Activated T-cell treated with anti-CD3 and anti-CD28 coated beads, Interleukin-2, amount 50 U/mL, for 48 hours (primary cell): ENCODE data around the gene TEX11.

ENCODE experiments used
- DNase-seq, 2 experiments: peaks; one replicate each; pipeline ENCODE4 v3.0.0-alpha.2; 2020

Gene TEX11

DNA sequence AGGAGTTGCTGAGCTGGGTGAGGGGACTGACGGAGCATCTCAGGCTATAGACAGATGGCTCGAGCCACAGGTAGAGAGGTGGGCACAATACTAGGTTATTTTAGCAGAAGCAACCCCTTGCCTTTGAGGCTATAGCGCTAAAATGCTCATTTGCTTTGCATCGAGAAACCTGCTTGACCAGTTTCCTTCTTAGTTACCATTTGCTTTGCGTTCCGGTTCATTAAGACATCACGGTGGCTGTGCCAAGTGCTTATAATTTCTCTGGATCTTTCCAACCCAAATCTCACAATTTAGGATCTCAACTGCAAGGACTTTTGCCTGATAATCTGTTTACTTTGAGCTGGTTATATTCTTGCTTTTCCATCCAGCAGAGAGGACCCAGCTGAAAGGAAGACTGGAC is 423.0 kb downstream of the TEX11 start:
- DNase-seq, result no peak

DNA sequence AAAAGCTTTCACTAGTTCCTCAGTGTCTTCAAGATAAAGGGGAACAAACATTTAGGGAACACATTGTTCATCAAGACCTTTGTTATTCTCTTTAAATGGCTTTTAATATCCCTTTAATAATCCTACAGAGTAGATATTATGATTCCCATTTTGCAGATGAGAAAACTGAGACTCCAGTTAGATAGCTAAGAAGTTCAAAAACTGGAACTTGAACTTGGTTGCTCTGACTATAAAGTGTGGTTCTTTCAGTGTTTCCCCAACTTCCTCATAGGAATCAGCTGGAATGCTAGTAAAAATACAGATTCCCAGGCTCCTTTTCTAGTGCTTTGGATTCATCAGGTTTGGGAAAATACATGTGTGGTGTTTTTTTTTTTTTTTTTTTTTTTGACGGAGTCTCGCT is 426.2 kb downstream of the TEX11 start:
- DNase-seq, result no peak

DNA sequence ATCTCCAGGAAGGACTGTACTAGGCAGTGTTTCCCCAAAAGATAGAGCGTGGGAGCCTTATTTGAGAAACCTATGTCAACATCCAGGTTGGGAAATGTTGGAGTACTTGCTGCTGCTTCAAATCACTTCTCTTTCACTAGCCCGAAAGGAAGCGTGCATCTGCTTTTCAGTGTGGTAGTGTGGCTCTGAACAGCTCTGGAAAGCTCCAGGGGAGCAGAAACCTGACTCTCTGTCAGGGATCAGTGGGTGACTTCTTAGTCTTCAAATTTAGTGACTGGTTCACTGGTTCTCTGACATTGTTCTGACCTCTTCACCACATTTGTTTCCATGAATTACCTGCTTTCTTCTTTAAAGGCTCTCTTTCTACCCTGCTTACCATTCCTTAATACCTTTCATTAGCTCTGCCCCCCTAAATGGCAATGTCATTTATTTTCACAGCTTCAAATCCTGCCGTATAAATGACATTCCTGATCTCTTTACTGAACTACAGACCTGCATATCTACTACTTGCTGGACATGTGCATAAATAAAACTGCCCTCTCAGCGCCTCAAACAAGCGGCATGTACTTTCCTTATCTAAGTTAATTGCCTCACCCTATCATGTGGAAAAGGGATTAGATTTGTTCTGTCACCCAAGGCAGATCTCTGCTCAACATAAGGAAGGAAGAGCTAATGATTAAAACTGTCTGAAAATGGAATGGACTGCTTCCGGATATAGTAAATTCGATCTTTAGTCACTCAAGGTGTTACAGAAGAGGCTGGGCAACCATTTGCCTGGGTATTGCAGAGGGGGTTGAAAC is 426.8 kb downstream of the TEX11 start:
- no peak for DNase-seq

DNA sequence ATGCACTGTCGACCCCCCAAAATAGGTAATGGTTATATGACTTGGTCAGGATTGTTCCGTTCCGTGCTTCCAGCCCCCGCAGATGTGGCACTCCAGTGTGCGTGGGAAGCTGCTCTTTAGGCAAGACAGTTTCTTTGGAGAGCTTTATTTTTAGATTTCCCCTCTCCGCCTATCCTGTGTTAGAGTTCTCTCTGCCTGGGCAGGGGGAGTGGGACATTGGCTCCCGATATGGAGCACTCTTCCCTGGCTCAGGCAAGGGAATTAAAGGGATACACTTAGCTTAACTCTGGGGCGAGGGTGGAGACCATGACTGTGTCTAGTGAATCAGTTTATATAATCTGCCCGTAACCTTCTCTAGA is 427.9 kb downstream of the TEX11 start:
- no peak for DNase-seq

DNA sequence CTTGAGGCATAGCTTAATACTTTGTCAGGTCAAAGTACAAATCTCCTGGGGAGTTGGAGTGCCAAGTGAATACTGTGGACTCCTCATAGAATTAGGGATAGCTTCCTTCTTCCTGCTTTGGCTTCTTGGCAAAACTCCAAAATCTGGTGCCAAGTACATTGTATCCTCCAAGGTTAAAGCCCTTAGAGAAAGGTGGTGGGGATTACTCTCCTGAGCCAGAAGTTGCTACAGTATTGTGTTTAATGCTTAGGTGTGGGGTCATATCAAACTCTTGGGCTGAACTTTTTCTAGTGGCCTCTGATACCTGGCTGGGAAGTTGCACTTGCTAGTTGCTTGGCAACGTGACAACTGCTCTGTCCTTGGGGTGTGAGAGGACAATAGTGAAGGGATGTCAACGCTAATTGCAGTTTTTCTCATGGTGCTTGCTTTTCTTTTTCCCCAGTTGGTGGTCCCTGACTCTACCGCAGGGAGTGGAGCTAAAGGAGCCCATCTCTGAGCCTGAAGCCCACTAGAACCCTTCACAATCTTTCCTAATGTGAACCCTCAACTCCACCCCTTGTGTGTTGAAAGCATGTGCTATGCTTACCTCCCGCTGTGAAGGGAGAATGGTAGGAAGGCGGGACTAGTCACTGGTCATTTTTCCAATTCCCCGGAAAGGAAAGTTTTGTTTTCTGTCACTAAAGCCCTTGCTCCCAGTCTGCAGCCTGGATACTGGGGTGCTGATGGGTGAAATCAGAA is 428.4 kb downstream of the TEX11 start:
- no peak for DNase-seq

DNA sequence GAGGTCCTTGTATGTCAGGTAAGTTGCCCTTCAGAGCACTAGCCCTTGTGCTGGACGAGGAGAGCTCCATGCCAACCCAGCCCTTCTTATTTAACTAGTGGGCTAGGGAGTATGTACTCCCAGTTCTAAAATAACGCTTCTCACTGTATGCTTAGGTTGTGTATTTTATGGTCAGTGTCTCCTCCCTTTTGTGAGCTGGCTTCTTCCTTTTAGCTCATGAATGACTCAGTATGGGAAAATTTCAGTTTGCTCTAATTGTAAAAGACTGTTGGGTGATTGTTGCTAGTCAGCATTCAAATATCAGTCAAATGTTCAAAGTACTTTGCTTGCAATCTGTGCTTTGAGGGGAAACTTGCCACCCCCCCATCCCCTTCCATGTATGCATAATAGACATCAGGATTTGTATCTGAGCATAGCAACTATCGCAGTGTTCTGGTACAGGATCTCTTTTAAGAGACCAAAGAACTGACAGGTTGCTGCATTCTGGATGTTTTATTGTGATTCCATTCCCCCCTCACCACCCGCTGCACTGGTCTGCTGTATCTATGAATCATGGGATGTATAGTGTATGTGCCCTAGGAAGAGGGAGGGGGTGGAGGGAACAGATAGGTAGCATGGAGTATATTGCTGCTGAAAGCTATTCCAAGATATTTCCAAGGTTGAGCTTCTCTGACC is 429.1 kb downstream of the TEX11 start:
- DNase-seq, result no peak
